Kidney (tissue), 14 donors: ENCODE measurements around the gene SLC22A23. TPM values are rescaled to one million over a fixed set of nuclear protein-coding genes. Genes with fewer than 3 reads are reported as not detected.

Experiments
- DNase-seq, 5 donors: peaks; one replicate each; pipeline ENCODE4 v3.0.0-alpha.2; 2013 to 2020
- FAIRE-seq: peaks from 2 replicates; lab custom pipeline; 2012; peaks lifted over from hg19 to GRCh38; lab: Jason Lieb, UNC
- H3K27ac ChIP-seq, 2 donors: one replicate each; pipeline ENCODE4 v1.7.0; 2013; ENCODE audit warnings: low read depth in 2 of 2, low read length in 2 of 2, inconsistent platforms in 1 of 2
- H3K27me3 ChIP-seq: one replicate; pipeline ENCODE4 v1.7.1; 2013; ENCODE audit warnings: low read length, inconsistent platforms; ENCODE audit not compliant: control insufficient read depth, insufficient read depth
- H3K36me3 ChIP-seq, 3 donors: one replicate each; pipeline versions ENCODE4 v1.7.0 to v1.7.1; 2013; ENCODE audit warnings: low read length in 3 of 3, control low read depth in 1 of 3, inconsistent platforms in 1 of 3; ENCODE audit not compliant: insufficient read depth in 3 of 3, control insufficient read depth in 2 of 3
- H3K4me1 ChIP-seq, 3 donors: one replicate each; pipeline versions ENCODE4 v1.7.0 to v1.7.1; 2013; ENCODE audit warnings: low read length in 3 of 3, inconsistent platforms in 1 of 3, low read depth in 1 of 3; ENCODE audit not compliant: control insufficient read depth in 2 of 3, insufficient read depth in 2 of 3
- H3K4me3 ChIP-seq, 3 donors: one replicate each; pipeline versions ENCODE4 v1.7.0 to v1.8.1; 2013; ENCODE audit warnings: low read length in 3 of 3, control low read depth in 1 of 3, inconsistent platforms in 1 of 3
- H3K9ac ChIP-seq, 3 donors: one replicate each; pipeline versions ENCODE4 v1.7.0 to v1.7.1; 2013; ENCODE audit warnings: low read length in 3 of 3, control low read depth in 1 of 3, inconsistent platforms in 1 of 3
- H3K9me3 ChIP-seq, 3 donors: one replicate each; pipeline versions ENCODE4 v1.7.0 to v1.7.1; 2013; ENCODE audit warnings: low read length in 3 of 3, control low read depth in 1 of 3, inconsistent platforms in 1 of 3; ENCODE audit not compliant: control insufficient read depth in 2 of 3, insufficient read depth in 1 of 3
- intact Hi-C: fragments of 100-400 bp; cut with DNase I; formaldehyde crosslinking; loops from one replicate; pipeline ENCODE4 v1.11.1; 2022
- polyA plus RNA-seq: library from polyadenylated mRNA; stranded (reverse); fragments of 350-450 nt; fragmentation: Illumina TruSeq; extraction: RNeasy Lipid Tissue Mini Kit (QIAGEN cat#74804); gene quantifications from one replicate; pipeline ENCODE4 v1.2.3, GENCODE V29; 2014; ENCODE audit warnings: low read depth, low replicate concordance; ENCODE audit not compliant: insufficient read depth
- total RNA-seq: library from RNA; stranded (reverse); fragmentation: NEBNext Ultra II Directional; extraction: Animal tissue kit (Norgen Biotek cat#: 25700); gene quantifications from one replicate; pipeline ENCODE4 v1.2.1, GENCODE V29; 2021
- TF ChIP-seq, protein P1 (sequence below): IDR thresholded peaks from 3 replicates; pipeline ENCODE4 v1.5.1; 2012; ENCODE audit warnings: mild to moderate bottlenecking, moderate library complexity, borderline replicate concordance; ENCODE audit not compliant: insufficient read depth; ENCODE audit errors: extremely low read depth
- donor health status: control.
- donor health status: control.
- donor health status: control.
- donor health status: control.
- donor health status: control.
- donor health status: DM: yes; HTN: yes; CAD: no.
- donor health status: Normal renal cell carcinoma (clear cell type).

SLC22A23 gene
- total and polyA plus RNA-seq, 2 donors from 2014 or later, result 5.3 to 5.7 TPM

DNA sequence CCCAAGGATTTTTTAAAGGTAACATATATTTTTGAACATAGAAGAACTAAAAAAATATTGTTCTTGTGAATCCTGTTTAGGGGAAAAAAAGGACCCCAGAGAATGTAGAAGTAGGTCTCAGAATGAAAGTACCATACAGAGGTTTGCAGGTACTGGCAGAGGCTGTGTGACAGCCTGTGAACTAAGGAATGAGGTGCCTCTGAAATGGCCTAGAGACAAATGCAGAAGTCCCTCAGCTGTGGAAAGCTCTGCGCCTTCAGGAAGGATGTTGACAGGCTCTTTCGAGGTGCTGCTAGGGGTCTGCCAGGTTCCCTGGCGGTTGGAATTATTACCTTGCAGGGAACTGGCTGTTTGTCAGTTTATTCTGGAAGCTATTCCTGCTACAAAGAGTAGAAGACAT, 220.8 kb downstream of the SLC22A23 start:
- DNase-seq (no peak), FAIRE-seq (no peak)
- TF ChIP-seq, protein P1, sequence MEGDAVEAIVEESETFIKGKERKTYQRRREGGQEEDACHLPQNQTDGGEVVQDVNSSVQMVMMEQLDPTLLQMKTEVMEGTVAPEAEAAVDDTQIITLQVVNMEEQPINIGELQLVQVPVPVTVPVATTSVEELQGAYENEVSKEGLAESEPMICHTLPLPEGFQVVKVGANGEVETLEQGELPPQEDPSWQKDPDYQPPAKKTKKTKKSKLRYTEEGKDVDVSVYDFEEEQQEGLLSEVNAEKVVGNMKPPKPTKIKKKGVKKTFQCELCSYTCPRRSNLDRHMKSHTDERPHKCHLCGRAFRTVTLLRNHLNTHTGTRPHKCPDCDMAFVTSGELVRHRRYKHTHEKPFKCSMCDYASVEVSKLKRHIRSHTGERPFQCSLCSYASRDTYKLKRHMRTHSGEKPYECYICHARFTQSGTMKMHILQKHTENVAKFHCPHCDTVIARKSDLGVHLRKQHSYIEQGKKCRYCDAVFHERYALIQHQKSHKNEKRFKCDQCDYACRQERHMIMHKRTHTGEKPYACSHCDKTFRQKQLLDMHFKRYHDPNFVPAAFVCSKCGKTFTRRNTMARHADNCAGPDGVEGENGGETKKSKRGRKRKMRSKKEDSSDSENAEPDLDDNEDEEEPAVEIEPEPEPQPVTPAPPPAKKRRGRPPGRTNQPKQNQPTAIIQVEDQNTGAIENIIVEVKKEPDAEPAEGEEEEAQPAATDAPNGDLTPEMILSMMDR, result no peak
- Histone ChIP-seq H3K27ac (no peak overlapping the region), H3K27me3 (peaks cover 6% of the 10 kb centered on the region), H3K9ac (no peak overlapping the region), H3K4me1 (peaks cover 0 to 4% (median 0%) of the 10 kb centered on the region in 3 donors), H3K36me3 (no peaks in the 10 kb centered on the region), H3K9me3 (no peaks in the 10 kb centered on the region), H3K4me3 (no peak overlapping the region)
- intact Hi-C loops, result no loop called here

DNA sequence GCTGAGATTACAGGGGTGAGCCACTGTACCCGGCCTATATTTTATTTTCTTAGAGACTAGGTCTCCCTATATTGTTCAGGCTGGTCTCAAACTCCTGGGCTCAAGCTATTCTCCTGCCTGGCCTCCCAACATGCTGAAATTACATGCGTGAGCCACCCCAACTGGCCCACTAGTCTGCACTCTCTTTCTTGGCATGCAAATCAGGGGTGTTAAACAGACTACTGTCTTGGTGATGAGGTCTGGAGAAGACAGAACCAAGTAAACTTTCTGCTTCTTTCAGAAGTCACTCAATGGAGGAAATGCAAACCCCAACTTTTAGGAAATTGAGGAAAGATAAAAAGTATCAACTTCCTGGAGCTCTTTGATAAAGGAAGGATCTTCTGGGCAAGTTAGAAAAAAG, 221.4 kb downstream of the SLC22A23 start:
- H3K4me1 ChIP-seq, result peaks cover 0 to 4% (median 0%) of the 10 kb centered on the region in 3 donors
- no peak overlapping the region for H3K4me3 ChIP-seq
- no peaks in the 10 kb centered on the region for H3K36me3 ChIP-seq
- intact Hi-C loops, result no loop called here
- no peaks in the 10 kb centered on the region for H3K9me3 ChIP-seq
- TF ChIP-seq, protein P1, result no peak
- no peak overlapping the region for H3K9ac ChIP-seq
- no peak overlapping the region for H3K27ac ChIP-seq
- H3K27me3 ChIP-seq, result peaks cover 6% of the 10 kb centered on the region
- no peak for FAIRE-seq
- DNase-seq, result no peak

DNA sequence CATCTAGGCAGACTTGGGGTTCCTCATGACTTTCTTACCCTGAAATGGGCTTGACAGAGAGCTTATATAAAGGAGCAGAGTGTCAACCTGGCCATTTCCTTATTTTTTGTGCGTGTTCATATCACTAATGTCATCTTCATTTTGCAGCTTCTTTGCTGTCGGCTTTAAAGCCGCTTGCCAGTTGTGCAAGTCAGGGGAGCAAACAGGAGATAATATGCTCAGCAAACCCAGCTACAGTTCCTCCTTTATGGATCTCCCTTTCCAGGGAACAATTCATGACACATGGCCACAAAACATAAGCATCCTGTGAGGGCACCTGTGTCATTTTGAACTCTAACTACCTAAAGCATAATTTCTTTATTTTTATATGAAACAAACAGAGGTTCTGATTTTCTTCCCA, 222.9 kb downstream of the SLC22A23 start:
- FAIRE-seq (no peak), DNase-seq (no peak)
- intact Hi-C loops, result no loop called here
- Histone ChIP-seq H3K27ac (no peak overlapping the region), H3K4me1 (peaks cover 0 to 12% (median 6%) of the 10 kb centered on the region in 3 donors), H3K9me3 (no peaks in the 10 kb centered on the region), H3K36me3 (no peaks in the 10 kb centered on the region), H3K4me3 (no peak overlapping the region), H3K9ac (no peak overlapping the region), H3K27me3 (peaks cover 11% of the 10 kb centered on the region)
- TF ChIP-seq, protein P1, result no peak

DNA sequence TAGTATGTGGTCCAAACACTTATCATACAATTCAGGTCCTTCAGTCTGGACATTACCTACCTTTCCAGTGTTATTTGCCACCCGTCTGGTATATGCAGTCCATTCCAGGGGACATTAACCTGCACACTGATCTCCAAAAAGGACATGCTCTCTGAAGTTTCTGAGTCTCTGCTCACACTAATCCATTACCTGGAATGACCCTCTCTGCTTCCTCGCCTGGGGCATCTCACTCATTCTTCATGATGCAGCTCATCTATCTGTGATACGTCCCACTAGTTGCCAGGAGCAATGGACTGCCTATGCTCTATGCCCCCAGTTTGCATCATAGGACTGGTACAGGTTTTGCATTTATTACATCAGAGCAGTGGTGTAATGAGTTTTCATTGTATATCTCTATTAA, 223.5 kb downstream of the SLC22A23 start:
- H3K27ac ChIP-seq, result no peak overlapping the region
- FAIRE-seq (no peak), DNase-seq (no peak)
- peaks cover 11% of the 10 kb centered on the region for H3K27me3 ChIP-seq
- TF ChIP-seq, protein P1, result no peak
- no peaks in the 10 kb centered on the region for H3K36me3 ChIP-seq
- intact Hi-C loops, result no loop called here
- H3K4me3 ChIP-seq, result no peak overlapping the region
- H3K9me3 ChIP-seq, result no peaks in the 10 kb centered on the region
- peaks cover 0 to 16% (median 6%) of the 10 kb centered on the region in 3 donors for H3K4me1 ChIP-seq
- H3K9ac ChIP-seq, result no peak overlapping the region
